HCT116 (cell line): ENCODE measurements around the gene PWP2.
"Not testable (repeated sequence)": the region's sequence is repeated elsewhere in the genome, so short reads cannot be mapped to it uniquely, and the experiment has no call there.

ENCODE experiments used
- CTCF ChIP-seq, 3 experiments: fragments of 200-600 bp in 1 of 3; sonication (generic) in 1 of 3; IDR thresholded peaks in 2 of 3; conservative IDR thresholded peaks in 1 of 3; 2 replicates each; pipeline ENCODE4 v1.5.1; 2012 to 2017; ENCODE audit warnings: low read depth in 2 of 3, low read length in 2 of 3, antibody characterized with exemption in 1 of 3, borderline replicate concordance in 1 of 3, control low read depth in 1 of 3, mild to moderate bottlenecking in 1 of 3, mixed read lengths in 1 of 3, mixed run types in 1 of 3, moderate library complexity in 1 of 3; ENCODE audit not compliant: insufficient read depth in 1 of 3
- EZH2 ChIP-seq: fragments of 200-600 bp; sonication (generic); IDR thresholded peaks from 2 replicates; pipeline ENCODE4 v1.6.1; 2017; ENCODE audit warnings: antibody characterized with exemption, mixed run types
- EZH2phosphoT487 ChIP-seq: fragments of 200-600 bp; IDR thresholded peaks from 2 replicates; pipeline ENCODE4 v1.6.1; 2018; ENCODE audit warnings: antibody characterized with exemption, borderline replicate concordance
- FOSL1 ChIP-seq: IDR thresholded peaks from 2 replicates; pipeline ENCODE4 v1.6.1; 2012; ENCODE audit warnings: low read depth
- MAX ChIP-seq: IDR thresholded peaks from 2 replicates; pipeline ENCODE4 v1.6.1; 2012
- POLR2AphosphoS5 ChIP-seq: IDR thresholded peaks from 2 replicates; pipeline ENCODE4 v1.6.1; 2011; ENCODE audit warnings: mild to moderate bottlenecking, low read depth, low read length, moderate library complexity
- RAD21 ChIP-seq: IDR thresholded peaks from 2 replicates; pipeline ENCODE4 v1.6.1; 2012; ENCODE audit warnings: low read depth, mild to moderate bottlenecking
- REST ChIP-seq: IDR thresholded peaks from 2 replicates; pipeline ENCODE4 v1.6.1; 2012; ENCODE audit warnings: low read depth
- YY1 ChIP-seq: IDR thresholded peaks from 2 replicates; pipeline ENCODE4 v1.6.1; 2011; ENCODE audit warnings: low read length, low read depth, moderate library complexity, mild to moderate bottlenecking; ENCODE audit not compliant: insufficient replicate concordance; ENCODE audit errors: extremely low read depth
- ZFX ChIP-seq: fragments of 450-650 bp; IDR thresholded peaks from 2 replicates; pipeline ENCODE4 v1.6.1; 2017

- TF ChIP-seq MAX; EZH2phosphoT487; YY1; ZFX; REST; CTCF (IDR thresholded peaks at IDR 0.05 in 2 of 3, conservative IDR thresholded peaks at IDR 0.05 in 1 of 3; ENCODE audit: borderline replicate concordance in 1 of 3, insufficient read depth in 1 of 3, low read depth in 2 of 3, low read length in 2 of 3); RAD21; POLR2AphosphoS5; EZH2; FOSL1: not testable (repeated sequence)
Measured at GRCh38 chr21:44163167-44163653, 56.0 kb downstream of the PWP2 start.
